Vagina (tissue), 2 donors: ENCODE measurements around the gene SCRT2.

ENCODE experiments used
- CTCF ChIP-seq, 3 experiments: fragments of 450-650 bp in 2 of 3; fragments of 200-600 bp in 1 of 3; sonication (generic) in 1 of 3; IDR thresholded peaks; one replicate each; pipeline ENCODE4 v1.5.1; 2017 to 2019; ENCODE audit warnings: antibody characterized with exemption in 3 of 3, mild to moderate bottlenecking in 2 of 3, moderate library complexity in 2 of 3
- POLR2A ChIP-seq, 2 donors: fragments of 450-650 bp; IDR thresholded peaks; one replicate each; pipeline ENCODE4 v1.6.1; 2017; ENCODE audit warnings: antibody characterized with exemption in 2 of 2, mild to moderate bottlenecking in 2 of 2, moderate library complexity in 2 of 2
- POLR2AphosphoS5 ChIP-seq, 2 donors: sonication (generic); formaldehyde crosslinking; IDR thresholded peaks; one replicate each; pipeline ENCODE4 v1.9.0; 2017; ENCODE audit warnings: antibody characterized with exemption in 2 of 2, mild to moderate bottlenecking in 2 of 2, low read depth in 1 of 2; ENCODE audit not compliant: insufficient read depth in 1 of 2

- TF ChIP-seq POLR2A (IDR thresholded peaks at IDR 0.05): no peak
- no peak for TF ChIP-seq CTCF (IDR thresholded peaks at IDR 0.05)
- no peak for TF ChIP-seq POLR2AphosphoS5 (IDR thresholded peaks at IDR 0.05; ENCODE audit: insufficient read depth in 1 of 2, low read depth in 1 of 2)
Measured at GRCh38 chr20:701401-702129, 26.0 kb upstream of the SCRT2 start.
